HG03108 (cell line): Measurements from ENCODE around the gene CST5.
"Not testable (repeated sequence)": the region's sequence is repeated elsewhere in the genome, so short reads cannot be mapped to it uniquely, and the experiment has no call there.

ENCODE experiments used
- ATAC-seq: cut with Tn5 transposase; IDR thresholded peaks from one replicate; pipeline ENCODE4 v1.9.1; 2021; ENCODE audit warnings: moderate library complexity; ENCODE audit not compliant: unreplicated experiment

CST5 gene

GRCh38 chr20:23856736-23857135 is 22.8 kb downstream of the CST5 start:
- no peak for ATAC-seq

- ATAC-seq = no peak
Measured at GRCh38 chr20:23856226-23856625, 23.3 kb downstream of the CST5 start.

GRCh38 chr20:23841693-23842092 is 37.9 kb downstream of the CST5 start:
- ATAC-seq = no peak

GRCh38 chr20:23835716-23836115 is 43.8 kb downstream of the CST5 start:
- ATAC-seq = no peak

- no peak for ATAC-seq
Measured at GRCh38 chr20:23832775-23833513, 46.6 kb downstream of the CST5 start.

- not testable (repeated sequence) for ATAC-seq
Measured at GRCh38 chr20:23831961-23832360, 47.6 kb downstream of the CST5 start.

GRCh38 chr20:23826541-23827021 is 53.0 kb downstream of the CST5 start, which contains the start of gene CST2:
Gene CST2 (minus strand): TSS chr20:23826729. CDS start chr20:23826660, 69 bp downstream.
- ATAC-seq = no peak
